AG09319 (cell line): ENCODE results near the gene TXNDC16.

Source experiments
- DNase-seq: peaks from one replicate; pipeline ENCODE4 v3.0.0-alpha.2; 2010; ENCODE audit warnings: low read depth; ENCODE audit errors: extremely low read depth
- CTCF ChIP-seq: IDR thresholded peaks from 2 replicates; pipeline ENCODE4 v1.5.1; 2011; ENCODE audit warnings: low read depth, mild to moderate bottlenecking, inconsistent platforms, low read length, moderate library complexity

The TXNDC16 gene

GRCh38 chr14:52405314-52405713 is 147.0 kb downstream of the TXNDC16 start:
- no peak for DNase-seq
- TF ChIP-seq CTCF, result no peak

GRCh38 chr14:52402812-52403526 is 149.3 kb downstream of the TXNDC16 start:
- no peak for TF ChIP-seq CTCF
- no peak for DNase-seq

DNA sequence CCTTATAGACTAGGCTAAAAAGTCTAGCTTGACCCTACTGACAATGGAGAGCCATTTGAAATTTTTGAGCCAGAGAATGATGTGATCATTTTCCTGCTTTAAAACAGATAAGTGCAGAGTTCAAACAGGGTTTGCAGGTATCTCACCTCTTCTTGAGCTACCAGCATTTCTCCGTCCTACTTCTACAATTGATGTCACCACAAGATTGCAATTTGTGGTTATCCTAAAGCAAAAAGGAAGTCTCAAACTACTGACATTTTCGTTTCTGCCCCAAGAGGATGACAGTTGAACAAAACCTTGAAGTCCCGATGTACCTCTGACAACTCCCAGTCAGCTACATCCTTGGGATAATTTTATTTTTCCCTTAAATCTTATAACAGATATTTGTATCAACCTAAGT is 151.5 kb downstream of the TXNDC16 start:
- no peak for DNase-seq
- no peak for TF ChIP-seq CTCF

GRCh38 chr14:52399921-52400595 is 152.2 kb downstream of the TXNDC16 start:
- peak; percentile 38 for TF ChIP-seq CTCF
- no peak for DNase-seq

GRCh38 chr14:52399104-52399503 is 153.2 kb downstream of the TXNDC16 start:
- no peak for DNase-seq
- TF ChIP-seq CTCF, result no peak

- no peak for DNase-seq
- no peak for TF ChIP-seq CTCF
These were observed 154.5 kb downstream of the TXNDC16 start for GRCh38 chr14:52397844-52398243.

DNA sequence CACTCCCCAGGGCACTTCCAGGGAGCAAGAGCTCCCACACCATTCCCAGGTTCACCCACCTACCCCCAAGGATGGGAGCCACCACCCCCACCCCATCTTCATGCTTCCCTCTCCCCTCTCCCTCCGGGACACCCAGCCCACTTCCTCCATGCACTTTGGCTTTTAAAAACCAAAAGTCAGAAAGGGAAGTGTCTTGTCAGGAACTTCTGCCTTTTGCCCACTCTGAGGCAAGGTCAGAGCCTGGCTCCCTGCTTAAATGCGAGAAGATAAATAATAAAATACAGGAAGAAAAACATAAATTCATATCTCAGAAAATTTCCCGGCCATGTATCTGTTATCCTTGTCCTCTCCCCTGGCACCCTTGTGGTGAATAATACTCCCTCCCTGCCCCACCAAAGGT is 156.6 kb downstream of the TXNDC16 start:
- TF ChIP-seq CTCF, result no peak
- no peak for DNase-seq
